DMS 273 (cell line): ENCODE results near the gene MAMSTR.

Experiments
- DNase-seq: peaks from one replicate; lab custom pipeline; 2025; ENCODE audit not compliant: unreplicated experiment; lab: John Stamatoyannopoulos, UW

Gene MAMSTR

DNA sequence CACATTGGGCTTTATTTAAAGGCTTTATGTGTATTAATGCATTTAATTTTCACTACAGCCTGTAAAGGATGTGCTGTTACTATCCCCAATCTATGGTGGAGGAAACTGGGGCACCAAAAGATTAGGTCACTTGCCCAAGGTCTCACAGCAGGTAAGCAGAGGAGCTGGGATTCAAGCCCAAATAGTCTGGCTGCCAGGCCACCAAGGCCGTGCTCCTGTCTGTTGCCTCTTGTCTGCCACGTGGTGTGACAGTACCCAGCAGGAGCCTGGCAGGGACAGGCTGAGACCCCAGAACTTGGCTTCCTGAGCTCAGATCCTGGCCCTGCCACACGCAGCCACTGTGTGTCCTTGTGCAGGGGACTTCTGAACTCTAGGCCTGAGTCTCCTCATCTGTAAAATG, 51.2 kb downstream of the MAMSTR start:
- DNase-seq = no peak

GRCh38 chr19:48665786-48666185, 53.7 kb downstream of the MAMSTR start:
- no peak for DNase-seq

- DNase-seq = no peak
Measured at GRCh38 chr19:48664476-48664875, 55.0 kb downstream of the MAMSTR start.

GRCh38 chr19:48663667-48664066, 55.9 kb downstream of the MAMSTR start:
- no peak for DNase-seq
